Subcutaneous preadipocyte (primary cell): ENCODE data around the gene OR8B4. TPM values are rescaled to one million over a fixed set of nuclear protein-coding genes. Genes with fewer than 3 reads are reported as not detected.

Experiments used
- total RNA-seq: library from RNA; depleted of rRNA; stranded (reverse); fragments of >200 nt; gene quantifications from 2 replicates; pipeline ENCODE4 v1.2.3, GENCODE V29; 2012

OR8B4 gene
- total RNA-seq = not detected in 2 replicates

GRCh38 chr11:124424384-124424921 is at the start of gene OR8B4:
OR8B4 (minus strand) TSS chr11:124424871; CDS start chr11:124424871, 0 bp downstream.

GRCh38 chr11:124445646-124446150 is 21.0 kb upstream of the OR8B4 start, which contains the start of gene OR8B8:
OR8B8 (minus strand) TSS chr11:124445696; CDS start chr11:124441085, 4,611 bp downstream.

GRCh38 chr11:124398924-124399323 is 25.7 kb downstream of the OR8B4 start, which contains the start of gene OR8B3:
OR8B3 (minus strand) TSS chr11:124399024; CDS start chr11:124397351, 1,673 bp downstream.

GRCh38 chr11:124384399-124384798 is 40.3 kb downstream of the OR8B4 start, which contains the start of gene OR8B2:
OR8B2 (minus strand) TSS chr11:124384499; CDS start chr11:124383343, 1,156 bp downstream.

Other genes starting within 250 kb of the OR8B4 start
- not detected in 2 replicates for gene OR10D3, start 241.5 kb downstream of the OR8B4 start, total RNA-seq
- not detected in 2 replicates for gene OR8G1, start 183.8 kb downstream of the OR8B4 start, total RNA-seq
- gene OR8G5, start 168.5 kb downstream of the OR8B4 start, total RNA-seq = not detected in 2 replicates
- not detected in 2 replicates for gene OR8D1, start 110.9 kb downstream of the OR8B4 start, total RNA-seq
- not detected in 2 replicates for gene OR8D2, start 104.7 kb downstream of the OR8B4 start, total RNA-seq
- not detected in 2 replicates for gene OR8B2, start 40.4 kb downstream of the OR8B4 start, total RNA-seq
- not detected in 2 replicates for gene OR8B3, start 25.8 kb downstream of the OR8B4 start, total RNA-seq
- not detected in 2 replicates for gene OR8B8, start 20.8 kb upstream of the OR8B4 start, total RNA-seq
- not detected in 2 replicates for gene OR8B12, start 118.8 kb upstream of the OR8B4 start, total RNA-seq
- not detected in 2 replicates for gene OR8A1, start 145.1 kb upstream of the OR8B4 start, total RNA-seq
- not detected in 2 replicates for gene PANX3, start 186.6 kb upstream of the OR8B4 start, total RNA-seq
- 17.6 and 22.7 TPM in 2 replicates for gene TBRG1, start 198.0 kb upstream of the OR8B4 start, total RNA-seq
- gene SIAE, start 248.9 kb upstream of the OR8B4 start, total RNA-seq = 7.4 and 10.7 TPM in 2 replicates
- 12.1 and 12.9 TPM in 2 replicates for gene SPA17, start 249.0 kb upstream of the OR8B4 start, total RNA-seq